Right kidney (tissue), 1 donor: ENCODE results near the gene PCDH15.
"Not testable (repeated sequence)": the region's sequence is repeated elsewhere in the genome, so short reads cannot be mapped to it uniquely, and the experiment has no call there.

Experiments used
- DNase-seq: peaks from one replicate; pipeline ENCODE4 v3.0.0-alpha.2; 2016

Gene PCDH15

DNA sequence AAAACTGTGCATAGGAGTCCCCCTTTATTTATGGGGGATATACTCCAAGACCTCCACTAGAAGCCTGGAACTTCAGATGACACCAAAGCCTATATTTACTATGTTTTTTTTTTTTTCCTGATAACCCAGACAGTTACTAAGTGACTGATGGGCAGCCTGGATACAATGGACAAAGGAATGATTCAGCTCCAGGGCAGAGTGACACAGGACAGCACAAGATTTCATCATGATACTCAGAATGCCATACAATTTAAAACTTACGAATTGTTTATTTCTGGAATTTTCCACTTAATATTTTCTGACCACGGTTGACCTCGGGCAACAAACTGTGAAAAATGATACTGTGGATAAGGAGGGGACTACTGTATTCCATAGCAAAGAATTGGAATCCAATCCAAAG is 843.6 kb downstream of the PCDH15 start:
- no peak for DNase-seq

DNA sequence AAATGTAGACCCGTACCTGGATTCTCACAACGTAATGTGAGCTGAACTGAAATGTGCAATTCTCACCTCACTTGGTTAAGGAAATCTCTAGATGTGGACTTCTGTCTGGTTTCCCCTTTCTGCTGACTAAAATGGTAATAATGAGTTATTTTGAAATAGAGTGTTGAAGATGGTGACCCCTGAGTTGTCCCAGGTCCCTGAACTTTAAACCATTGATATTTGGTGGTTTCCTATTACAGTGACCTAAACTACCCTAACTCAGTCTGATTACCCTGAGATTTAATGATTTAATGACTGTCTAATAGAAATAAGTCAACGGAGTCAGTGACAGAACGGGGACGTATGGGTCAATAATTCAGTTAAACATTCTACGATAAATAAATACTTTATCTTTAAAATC is 845.9 kb downstream of the PCDH15 start:
- DNase-seq: no peak

DNA sequence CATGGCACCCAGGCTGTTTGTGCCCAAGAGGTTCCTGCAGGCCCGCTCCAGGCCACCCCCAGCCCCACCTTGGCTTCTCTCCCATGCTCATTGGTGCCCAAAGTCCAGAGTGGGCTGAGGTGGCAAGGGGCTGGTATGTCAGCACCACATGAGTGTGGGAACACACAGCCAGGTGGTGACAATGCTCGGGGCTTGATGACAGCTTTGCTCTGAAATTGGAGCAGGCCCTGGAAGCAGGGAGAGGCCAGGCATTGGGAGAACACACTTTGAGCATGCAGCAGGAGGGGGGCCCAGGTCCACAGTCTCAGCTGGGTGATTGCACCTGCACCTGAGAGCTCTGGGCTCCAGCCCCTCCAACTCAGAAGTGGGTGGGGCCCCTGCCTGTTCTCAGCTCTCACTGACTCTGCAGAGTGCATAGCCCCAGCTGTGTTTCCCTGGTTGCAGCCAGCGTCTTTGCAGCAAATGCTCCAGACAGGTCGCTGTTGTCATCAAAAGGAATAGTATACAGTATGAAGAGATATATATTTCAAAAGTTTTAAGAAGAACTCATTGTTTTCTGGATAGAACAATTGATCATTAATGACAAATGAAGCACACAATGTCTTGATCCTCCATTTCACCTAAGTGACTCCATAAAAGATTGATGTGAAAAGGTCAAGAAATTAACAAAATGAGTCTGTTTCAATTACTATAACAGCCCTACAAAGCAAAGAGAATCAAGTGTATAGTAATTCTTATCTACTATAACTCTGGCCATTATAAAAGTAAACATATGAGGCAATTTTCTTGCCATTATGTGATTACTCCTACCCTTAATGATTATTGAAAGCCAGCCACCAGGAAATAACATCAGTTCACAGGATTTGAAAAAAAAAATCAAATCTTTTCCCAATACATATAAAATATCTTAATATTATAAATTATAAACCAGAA is 848.1 kb downstream of the PCDH15 start:
- DNase-seq: no peak

DNA sequence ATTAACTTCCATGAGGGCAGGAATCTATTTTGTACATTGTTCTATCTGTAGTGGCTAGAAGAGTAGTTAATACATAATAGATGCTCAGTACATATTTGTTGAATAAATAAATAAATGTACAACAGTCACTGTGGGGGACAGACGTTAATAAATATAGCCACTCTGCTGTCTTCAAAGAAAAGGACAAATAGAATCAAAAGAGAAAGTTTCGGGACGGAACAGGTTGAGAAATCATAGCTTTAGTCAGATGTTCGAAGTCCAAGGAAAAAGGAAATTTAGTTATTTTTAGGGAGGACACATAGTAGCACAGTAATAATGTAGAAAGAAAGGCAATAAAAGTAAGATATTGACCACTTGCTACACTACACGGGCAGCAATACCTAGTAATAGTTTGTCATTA is 861.4 kb downstream of the PCDH15 start:
- DNase-seq: no peak

DNA sequence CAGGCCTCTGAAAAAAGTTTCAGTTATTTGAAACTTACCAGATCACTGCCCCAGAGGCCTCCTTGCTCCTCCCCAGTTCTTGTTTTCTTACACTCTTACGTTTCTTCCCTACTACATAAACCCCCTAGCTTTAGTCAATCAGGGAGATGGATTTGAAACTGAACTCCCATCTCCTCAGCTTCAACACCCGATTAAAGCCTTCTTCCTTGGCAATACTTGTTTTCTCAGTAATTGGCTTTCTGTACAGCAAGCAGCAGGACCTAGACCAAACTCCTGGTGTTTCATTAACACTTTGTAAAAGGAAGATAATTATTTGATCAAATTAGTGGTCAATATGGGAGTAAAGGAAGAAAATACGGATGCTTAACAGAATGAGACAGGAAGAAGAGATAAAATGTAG is 870.4 kb downstream of the PCDH15 start:
- DNase-seq: no peak

DNA sequence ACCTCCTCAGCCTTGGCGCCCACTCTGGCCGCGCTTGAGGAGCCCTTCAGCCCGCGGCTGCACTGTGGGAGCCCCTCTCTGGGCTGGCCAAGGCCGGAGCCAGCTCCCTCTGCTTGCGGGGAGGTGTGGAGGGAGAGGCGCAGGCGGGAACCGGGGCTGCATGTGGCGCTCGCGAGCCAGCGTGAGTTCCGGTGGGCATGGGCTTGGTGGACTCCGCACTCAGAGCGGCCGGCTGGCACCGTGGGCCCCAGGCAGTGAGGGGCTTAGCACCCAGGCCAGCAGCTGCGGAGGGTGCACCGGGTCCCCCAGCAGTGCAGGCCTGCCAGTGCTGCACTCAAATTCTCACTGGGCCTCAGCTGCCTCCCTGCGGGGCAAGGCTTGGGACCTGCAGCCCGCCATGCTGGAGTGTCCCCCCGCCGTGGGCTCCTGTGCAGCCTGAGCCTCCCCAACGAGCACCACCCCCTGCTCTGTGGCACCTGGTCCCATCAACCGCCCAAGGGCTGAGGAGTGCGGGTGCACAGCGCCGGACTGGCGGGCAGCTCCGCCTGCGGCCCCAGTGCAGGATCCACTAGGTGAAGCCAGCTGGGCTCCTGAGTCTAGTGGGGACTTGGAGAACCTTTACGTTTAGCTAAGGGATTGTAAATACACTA is 876.9 kb downstream of the PCDH15 start:
- not testable (repeated sequence) for DNase-seq

DNA sequence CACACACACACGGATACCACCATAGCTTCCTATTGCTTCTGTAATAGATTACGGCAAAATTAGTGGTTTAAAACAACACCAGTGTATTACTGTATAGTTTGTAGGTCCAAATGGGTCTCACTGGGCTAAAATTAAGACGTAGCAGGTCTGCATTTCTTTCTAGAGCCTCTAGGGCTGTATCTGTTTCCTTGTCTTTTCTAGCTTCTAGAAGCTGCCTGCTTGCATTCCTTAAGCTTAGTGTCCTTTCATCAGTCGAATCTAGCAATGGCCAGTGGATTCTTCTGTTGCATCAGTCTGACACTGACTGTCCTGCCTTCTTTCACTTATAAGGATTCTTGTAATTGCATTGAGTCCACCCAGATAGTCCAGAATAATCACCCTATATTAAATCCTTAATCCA is 882.3 kb downstream of the PCDH15 start:
- no peak for DNase-seq

DNA sequence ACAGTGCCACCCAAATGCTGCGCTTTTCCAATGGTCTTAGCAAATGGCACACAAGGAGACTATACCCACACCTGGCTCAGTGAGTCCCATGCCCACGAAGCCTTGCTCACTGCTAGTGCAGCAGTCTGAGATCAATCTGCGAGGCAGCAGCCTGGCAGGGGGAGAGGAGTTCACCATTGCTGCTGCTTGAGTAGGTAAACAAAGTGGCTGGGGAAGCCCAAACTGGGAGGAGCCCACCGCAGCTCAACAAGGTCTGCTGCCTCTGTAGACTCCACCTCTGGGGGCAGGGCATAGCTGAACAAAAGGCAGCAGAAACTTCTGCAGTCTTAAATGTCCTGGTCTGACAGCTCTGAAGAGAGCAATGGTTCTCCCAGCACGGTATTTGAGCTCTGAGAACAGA is 891.2 kb downstream of the PCDH15 start:
- DNase-seq: no peak

DNA sequence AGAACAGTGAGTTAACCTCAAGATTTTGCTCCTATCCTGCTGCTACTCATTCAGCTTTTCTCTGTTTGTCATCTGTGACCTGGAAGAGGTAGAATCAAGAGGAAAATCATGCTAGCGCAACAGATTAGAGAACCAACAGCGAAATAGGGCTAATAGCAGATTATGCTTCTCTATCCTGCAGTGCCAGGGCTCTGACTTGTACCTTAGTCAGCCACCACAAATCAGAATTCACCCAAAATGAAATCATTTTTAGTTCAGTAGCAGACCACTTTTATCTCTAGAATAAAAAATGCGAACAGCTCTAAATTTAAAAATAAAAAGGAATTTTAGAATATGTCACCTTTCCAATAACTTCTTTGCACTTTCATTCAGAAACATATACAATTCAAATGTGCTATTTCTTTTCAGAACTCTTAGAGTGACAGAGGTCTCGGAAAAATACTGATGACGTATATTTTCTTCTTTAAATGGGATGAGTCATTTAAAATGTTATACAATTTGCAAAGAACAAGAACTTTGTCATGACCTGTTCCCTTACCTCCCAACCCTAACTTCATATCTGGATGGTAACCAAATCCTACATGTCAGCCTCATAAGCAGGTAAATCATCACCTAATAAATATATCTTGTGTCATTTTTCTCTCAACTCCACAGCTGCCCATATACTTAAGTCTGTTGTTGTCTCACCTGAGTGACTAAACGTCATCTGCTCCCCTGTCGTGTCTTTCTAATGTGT is 896.4 kb downstream of the PCDH15 start:
- DNase-seq: no peak

DNA sequence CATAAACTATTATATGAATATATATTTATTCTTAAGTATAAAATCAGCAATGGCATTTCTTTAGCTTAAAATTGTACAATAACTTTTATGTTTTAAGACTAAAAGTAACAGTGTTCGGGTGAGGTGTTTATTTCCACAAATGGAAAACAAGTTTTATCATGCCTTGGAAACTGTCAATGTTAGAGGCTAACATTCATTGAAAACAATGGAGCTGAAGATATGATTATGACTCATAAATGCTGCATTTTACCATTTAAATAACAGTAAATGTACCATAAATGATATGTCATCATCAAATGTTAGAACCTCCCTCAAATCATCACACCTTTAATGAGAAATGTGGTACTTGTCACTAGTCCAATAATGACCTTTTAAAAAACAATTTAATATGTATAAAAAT is 897.3 kb downstream of the PCDH15 start:
- DNase-seq: no peak

DNA sequence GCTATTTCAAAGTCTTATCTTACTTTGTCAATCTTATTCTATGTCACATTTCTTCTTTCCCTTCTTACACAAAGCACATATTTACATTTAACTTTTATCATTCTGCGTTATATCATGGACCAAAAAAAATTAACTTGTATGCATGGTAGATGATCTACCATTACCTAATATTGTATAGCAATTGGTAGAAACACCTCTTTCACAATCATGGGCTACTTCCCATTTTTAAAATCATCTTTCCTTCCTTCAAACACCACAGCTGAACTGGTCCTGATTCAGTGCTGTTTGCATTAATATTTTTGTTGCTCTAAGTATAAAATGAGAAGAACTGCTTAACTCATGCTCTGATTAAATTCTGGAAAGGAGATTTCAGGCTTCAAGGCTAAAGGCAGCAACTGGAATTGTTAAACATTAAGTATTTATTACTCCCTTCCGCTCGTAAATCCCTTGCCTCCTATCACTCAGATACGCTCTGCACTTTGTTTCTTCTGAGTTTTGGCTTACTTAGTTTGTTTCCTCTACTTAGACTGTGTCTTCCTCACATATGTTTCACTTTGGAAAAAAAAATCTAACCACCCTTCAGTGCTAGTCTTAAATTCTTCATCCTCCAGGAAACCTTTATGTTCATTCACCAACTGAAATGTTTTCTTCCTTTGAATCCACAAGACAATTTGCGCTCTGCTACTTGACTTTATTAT is 901.4 kb downstream of the PCDH15 start:
- peak; percentile 22 for DNase-seq

DNA sequence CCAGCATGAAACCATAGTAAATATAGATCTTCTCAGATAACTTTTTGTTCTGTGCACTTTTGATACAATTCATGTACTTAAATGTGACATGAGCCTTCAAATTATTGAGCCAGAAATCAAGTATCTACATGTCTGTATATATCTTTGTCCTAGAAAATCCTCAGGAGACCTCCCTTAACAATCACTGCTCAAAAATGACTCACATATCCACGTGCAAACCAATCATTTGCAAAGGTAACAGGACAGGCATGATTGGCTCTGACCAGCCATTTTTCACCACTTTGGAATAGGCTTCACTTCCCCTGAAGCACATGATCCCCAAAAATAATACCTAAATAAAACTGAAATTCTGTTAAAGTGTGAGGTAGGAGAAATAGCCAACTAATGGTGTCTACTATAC is 902.5 kb downstream of the PCDH15 start:
- DNase-seq: no peak

DNA sequence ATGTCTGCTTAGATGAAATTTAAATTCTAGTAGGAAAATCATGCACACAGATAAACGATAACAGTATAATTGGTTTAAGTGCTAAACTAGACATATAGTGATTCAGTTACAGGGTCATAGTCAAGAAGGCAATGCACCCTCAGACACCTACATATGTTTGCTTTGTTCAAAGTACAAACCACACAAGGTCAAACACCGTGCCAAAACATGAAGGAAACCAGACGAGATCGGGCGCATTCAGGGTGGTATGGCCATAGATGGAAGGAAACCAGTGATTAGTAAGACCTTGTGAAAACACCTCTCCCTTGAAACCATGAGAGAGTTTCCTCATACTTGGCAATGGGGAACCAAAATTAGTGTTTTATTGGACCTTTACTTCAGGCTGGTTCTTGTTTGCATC is 906.9 kb downstream of the PCDH15 start:
- no peak for DNase-seq

DNA sequence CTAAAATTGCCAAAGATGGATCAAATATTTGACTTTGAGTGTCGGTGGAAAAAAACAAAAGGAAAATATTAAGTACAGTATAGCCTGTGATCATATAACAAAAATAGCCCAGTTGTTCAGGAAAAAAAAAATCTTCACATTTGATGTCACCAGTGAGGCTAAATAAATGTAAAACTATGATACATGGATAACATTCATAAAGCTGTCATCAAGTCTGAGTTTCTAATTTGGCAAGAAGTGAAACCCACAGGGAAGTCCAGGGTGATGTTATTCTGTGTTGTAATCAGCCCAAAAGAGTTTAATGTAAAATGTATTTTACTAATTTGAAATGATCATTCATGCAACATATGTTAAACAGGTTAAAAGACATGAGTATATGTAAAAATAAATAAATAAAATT is 908.0 kb downstream of the PCDH15 start:
- no peak for DNase-seq

DNA sequence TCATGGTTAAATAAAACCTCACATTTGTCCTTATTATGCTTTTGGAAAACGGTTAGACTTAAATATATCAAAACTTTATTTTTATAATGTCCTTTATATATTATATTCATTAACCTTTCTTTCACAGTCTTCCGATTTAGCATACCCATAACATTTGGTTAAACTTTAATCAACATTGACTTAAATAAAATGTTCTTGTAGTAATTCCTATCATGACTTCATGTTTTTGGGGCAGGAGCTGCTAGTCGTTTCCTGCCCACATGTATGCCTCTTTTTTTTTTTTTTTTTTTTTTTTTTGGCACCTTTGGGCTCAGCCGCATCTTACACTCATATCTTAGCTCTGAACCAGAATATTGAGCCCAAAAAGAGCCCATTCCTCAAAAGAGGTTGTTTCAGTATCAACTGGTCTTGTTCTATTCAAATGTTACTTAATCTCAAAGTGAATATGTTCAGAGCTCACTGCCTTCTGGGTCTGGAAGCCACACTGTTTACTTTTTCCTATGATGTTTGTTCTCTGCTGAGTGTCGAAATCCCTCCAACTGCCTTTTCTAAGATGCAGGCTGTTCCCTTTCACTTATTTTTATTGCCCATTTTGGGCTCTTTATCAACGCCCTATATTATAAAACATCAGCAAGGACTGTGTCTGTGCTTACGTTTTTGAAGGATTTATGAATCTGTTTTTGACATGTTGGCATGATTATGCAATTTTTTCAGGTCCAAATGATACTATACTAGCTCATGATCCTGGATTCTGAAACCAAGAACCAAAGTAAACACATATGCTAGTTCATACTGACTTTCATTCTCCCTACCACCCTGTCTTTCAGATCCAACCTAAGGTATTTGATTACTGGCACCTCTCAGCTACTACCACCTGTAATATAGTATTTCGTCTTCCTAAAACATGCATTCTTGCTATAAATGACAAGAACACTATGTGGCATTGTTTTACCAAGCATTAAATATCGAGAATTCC is 914.4 kb downstream of the PCDH15 start:
- DNase-seq: no peak

DNA sequence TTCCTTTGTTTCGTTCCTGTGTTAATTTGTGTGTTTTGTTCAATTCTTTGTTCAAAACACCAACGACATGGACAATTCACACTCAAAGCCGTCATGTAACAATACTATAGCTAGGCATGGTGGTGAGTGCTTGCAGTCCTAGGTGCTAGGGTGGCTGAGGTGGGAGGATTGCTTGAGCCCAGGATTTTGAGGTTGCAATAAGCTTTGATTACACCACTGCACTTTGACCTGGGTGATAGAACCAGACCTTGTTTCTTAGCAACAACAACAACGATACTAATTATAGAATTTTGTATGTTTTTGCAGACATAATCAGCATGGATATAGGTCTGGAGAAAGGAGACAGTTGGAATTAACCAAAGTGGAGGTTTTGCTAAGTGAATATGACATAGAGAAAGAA is 936.2 kb downstream of the PCDH15 start:
- DNase-seq: no peak

DNA sequence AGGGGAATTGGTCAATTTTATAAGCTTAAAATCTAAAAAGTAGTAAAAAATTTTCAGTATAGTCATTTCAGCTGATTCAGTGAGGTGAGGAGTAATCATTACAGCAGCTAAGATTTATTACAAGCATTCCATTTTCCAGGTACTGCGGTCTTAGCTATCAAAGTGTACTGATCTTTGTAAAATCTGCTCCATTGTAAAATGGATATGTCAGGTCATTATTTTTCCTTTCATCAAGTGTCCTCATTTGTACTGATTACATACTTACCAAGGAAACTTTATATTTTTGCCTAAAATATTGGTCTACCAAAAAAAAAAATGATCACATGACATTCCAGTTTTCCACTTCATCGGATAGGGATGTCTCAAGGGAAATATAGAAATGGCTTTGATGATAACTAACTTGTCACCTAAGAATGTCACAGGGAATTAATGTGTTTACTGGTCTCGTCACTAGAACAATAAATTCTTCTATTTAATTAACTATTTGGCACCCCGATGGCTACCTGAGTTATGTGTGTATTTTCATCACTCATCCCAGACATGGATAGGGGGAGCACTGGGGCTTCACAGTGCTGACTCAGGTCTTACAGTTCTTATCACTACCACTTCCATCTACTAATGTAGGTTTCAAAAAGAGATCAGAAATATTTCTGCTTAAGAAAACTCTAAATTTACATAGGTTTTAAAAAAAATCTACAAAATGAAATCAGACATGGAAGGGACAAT is 948.4 kb downstream of the PCDH15 start:
- DNase-seq: no peak

DNA sequence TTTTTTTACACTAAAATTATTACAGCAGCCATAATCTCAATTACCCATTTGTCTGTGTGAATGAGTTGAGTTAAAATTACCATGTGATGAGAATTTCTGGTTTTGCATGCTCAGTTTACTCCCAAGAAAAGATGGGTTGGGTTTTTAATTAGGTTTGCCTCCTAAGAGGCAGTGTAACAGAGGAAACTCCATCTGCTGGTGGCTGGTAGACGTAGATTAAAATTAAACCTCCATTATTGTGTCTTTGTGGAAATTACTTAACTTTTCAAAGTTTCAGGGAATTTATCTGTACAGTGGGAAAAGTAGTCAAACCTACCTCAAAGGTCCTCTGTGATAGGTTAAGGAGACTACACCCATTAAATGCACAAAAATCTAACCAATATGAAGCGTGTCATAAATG is 954.2 kb downstream of the PCDH15 start:
- no peak for DNase-seq

DNA sequence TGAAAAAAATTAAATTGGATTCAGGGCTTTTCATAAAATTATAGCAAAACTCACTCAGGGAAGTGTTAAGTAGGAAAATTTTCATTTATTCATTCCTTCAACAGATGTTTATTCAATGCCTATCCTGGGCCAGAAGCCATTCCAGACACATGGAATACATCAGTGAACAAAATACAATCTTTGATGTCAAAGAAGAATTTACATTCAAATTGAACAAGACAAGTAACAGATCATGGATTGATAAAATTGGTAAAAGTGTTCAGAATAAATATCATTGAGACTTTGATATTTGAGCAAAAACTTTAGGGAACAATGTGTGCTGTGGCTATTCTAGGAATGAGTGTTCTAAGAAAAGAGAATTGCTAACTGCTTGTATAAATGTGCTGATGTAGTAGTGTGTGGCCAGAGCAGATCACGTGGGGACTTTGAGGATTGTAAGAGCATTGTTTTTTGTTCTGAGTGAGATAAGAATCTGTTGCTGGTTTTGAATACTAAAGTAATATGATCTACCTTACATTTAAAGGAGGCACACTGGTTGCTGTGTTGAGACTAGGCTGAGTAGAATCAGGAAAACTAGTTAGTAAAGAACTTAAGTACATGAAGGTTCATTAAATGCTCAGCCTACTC is 957.2 kb downstream of the PCDH15 start:
- no peak for DNase-seq

DNA sequence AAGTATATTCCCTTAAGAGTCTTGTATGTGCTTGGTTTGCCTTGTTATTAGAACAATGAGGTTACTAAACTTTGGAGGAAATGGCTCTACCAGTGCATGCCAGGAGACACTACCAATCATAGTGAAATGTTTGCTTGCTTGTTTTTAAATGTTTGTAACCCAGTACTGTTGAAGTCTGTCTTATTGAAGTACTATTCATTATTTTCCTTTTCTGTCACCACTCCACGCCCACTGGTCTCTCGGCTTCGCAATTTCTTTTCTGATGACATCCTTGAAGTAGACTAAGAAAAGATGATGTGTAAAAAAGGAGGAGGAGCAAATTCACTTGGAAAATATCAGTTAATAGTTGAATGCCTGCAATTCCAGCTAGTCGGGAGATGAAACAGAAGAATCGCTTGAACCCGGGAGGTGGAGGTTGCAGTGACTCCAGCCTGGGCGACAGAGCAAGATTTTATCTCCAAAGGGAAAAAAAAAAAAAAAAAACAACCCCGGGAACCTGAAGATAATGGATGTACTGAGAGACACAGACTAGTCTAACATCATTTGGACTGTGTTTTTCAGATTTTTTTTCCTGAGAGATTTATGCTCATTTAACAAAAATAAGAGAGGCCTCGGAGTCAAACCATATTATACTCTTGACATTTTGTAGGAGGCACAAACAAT is 959.4 kb downstream of the PCDH15 start:
- DNase-seq: peak; percentile 27
